Endothelial cell of umbilical vein (primary cell): ENCODE data around the gene GALK2. TPM values are rescaled to one million over a fixed set of nuclear protein-coding genes. Genes with fewer than 3 reads are reported as not detected.
A peak's percentile ranks its signal among the peaks of the same experiment; 100 is the strongest.

Experiments
- BruUV-seq: library from RNA; stranded (reverse); fragments of 400-500 nt; replicated peaks from 2 replicates; lab custom pipeline; 2021; lab: Mats Ljungman, UMichigan
- CTCF ChIA-PET: fragments of 300-600, 350-600 bp; sonication (Branson Sonifier 250); formaldehyde crosslinking; loops from one replicate; lab custom pipeline; 2021; ENCODE audit warnings: antibody characterized with exemption, inconsistent platforms; lab: Charles Lee
- POLR2A ChIA-PET: fragments of 300-600, 350-600 bp; sonication (Branson Sonifier 250); formaldehyde crosslinking; loops from one replicate; lab custom pipeline; 2021; ENCODE audit warnings: antibody characterized with exemption, inconsistent platforms; lab: Charles Lee
- DNase-seq: peaks from one replicate; pipeline ENCODE4 v3.0.0-alpha.2; 2011; ENCODE audit warnings: low read depth, low spot score
- FAIRE-seq: peaks from 2 replicates; lab custom pipeline; 2011; peaks lifted over from hg19 to GRCh38; lab: Jason Lieb, UNC
- H2AFZ ChIP-seq: 2 replicates; pipeline ENCODE4 v1.6.0; 2012; ENCODE audit warnings: low read depth, low read length, control low read depth, inconsistent platforms
- H3K27ac ChIP-seq: 2 replicates; pipeline ENCODE4 v1.5.1; 2011; ENCODE audit warnings: low read depth, mild to moderate bottlenecking, control low read depth, low read length, moderate library complexity; ENCODE audit not compliant: insufficient read depth
- H3K27me3 ChIP-seq, 2 experiments: 2 replicates each; pipeline versions ENCODE4 v1.6.0 to v1.6.1; 2011; ENCODE audit warnings: low read length in 2 of 2, mixed read lengths in 1 of 2; ENCODE audit not compliant: control insufficient read depth in 2 of 2, insufficient read depth in 2 of 2
- H3K36me3 ChIP-seq, 2 experiments: 2 replicates in 1 of 2; 3 replicates in 1 of 2; pipeline ENCODE4 v1.5.1; 2011; ENCODE audit warnings: low read length in 2 of 2, mild to moderate bottlenecking in 1 of 2, moderate library complexity in 1 of 2; ENCODE audit not compliant: control insufficient read depth in 2 of 2, insufficient read depth in 2 of 2; ENCODE audit errors: extremely low read depth in 1 of 2
- H3K4me1 ChIP-seq: 3 replicates; pipeline ENCODE4 v1.5.1; 2011; ENCODE audit warnings: mild to moderate bottlenecking, low read length; ENCODE audit not compliant: control insufficient read depth, insufficient read depth; ENCODE audit errors: extremely low read depth
- H3K4me2 ChIP-seq: 2 replicates; pipeline ENCODE4 v1.6.1; 2011; ENCODE audit warnings: low read length, control low read depth, mixed read lengths; ENCODE audit not compliant: insufficient read depth
- H3K4me3 ChIP-seq, 3 experiments: fragments of 200-600 bp in 1 of 3; sonication (generic), shearing (Covaris generic) in 1 of 3; replicated peaks in 1 of 3; 2 replicates each; pipeline ENCODE4 v1.5.1; 2011 to 2016; ENCODE audit warnings: control low read depth in 3 of 3, low read length in 3 of 3, mild to moderate bottlenecking in 2 of 3, inconsistent platforms in 1 of 3, low read depth in 1 of 3, moderate library complexity in 1 of 3; ENCODE audit not compliant: insufficient read depth in 1 of 3
- H3K79me2 ChIP-seq: 2 replicates; pipeline ENCODE4 v1.6.0; 2012; ENCODE audit warnings: low read length, inconsistent platforms; ENCODE audit not compliant: control insufficient read depth, insufficient read depth
- H3K9ac ChIP-seq: replicated peaks from 2 replicates; pipeline ENCODE3; 2011; ENCODE audit warnings: low read length, control low read depth; ENCODE audit not compliant: insufficient read depth; ENCODE audit errors: extremely low read depth
- H3K9me1 ChIP-seq: replicated peaks from 3 replicates; pipeline ENCODE4 v1.6.0; 2011; ENCODE audit warnings: mild to moderate bottlenecking, low read length; ENCODE audit not compliant: control insufficient read depth, insufficient read depth; ENCODE audit errors: extremely low read depth
- H3K9me3 ChIP-seq: replicated peaks from 2 replicates; pipeline ENCODE4 v1.5.1; 2012; ENCODE audit warnings: low read length, inconsistent platforms; ENCODE audit not compliant: control insufficient read depth, insufficient read depth
- H4K20me1 ChIP-seq: replicated peaks from 2 replicates; pipeline ENCODE3; 2011; ENCODE audit warnings: mild to moderate bottlenecking, low read length; ENCODE audit not compliant: control insufficient read depth, insufficient read depth; ENCODE audit errors: extremely low read depth
- EZH2 ChIP-seq: IDR thresholded peaks from 2 replicates; pipeline ENCODE4 v1.6.1; 2012; ENCODE audit warnings: borderline replicate concordance, low read depth, mild to moderate bottlenecking, moderate library complexity, low read length, inconsistent platforms; ENCODE audit not compliant: severe bottlenecking
- FOS ChIP-seq: IDR thresholded peaks from 2 replicates; pipeline ENCODE4 v1.6.1; 2011; ENCODE audit warnings: mild to moderate bottlenecking, low read length, moderate library complexity, borderline replicate concordance; ENCODE audit not compliant: insufficient read depth
- POLR2A ChIP-seq: IDR thresholded peaks from 2 replicates; pipeline ENCODE4 v1.6.1; 2012; ENCODE audit warnings: low read depth, mild to moderate bottlenecking, control low read depth, low read length
- dilution Hi-C: fragments of 300-500 bp; cut with MboI; formaldehyde crosslinking; loops from one replicate; pipeline ENCODE4 v1.15.0; 2019; ENCODE audit warnings: low sequenced_read_pairs; ENCODE audit not compliant: extremely low pct_ligation_motif_present
- intact Hi-C: fragments of 100-400 bp; cut with micrococcal nuclease; formaldehyde crosslinking; loops from one replicate; pipeline ENCODE4 v1.10.0; 2022
- polyA plus RNA-seq, 4 experiments: library from polyadenylated mRNA; depleted of rRNA in 3 of 4; stranded (reverse) in 3 of 4; unstranded in 1 of 4; fragments of >200 nt; gene quantifications; 2 replicates each; pipeline versions ENCODE4 v1.2.1 to v1.2.3, GENCODE V29; 2011 to 2012; ENCODE audit warnings: missing spikeins in 1 of 4
- total RNA-seq: library from RNA; stranded (reverse); gene quantifications from 2 replicates; pipeline ENCODE4 v1.2.3, GENCODE V29; 2021
- TF ChIP-seq, protein P1 (sequence below), 2 donors: IDR thresholded peaks; 1 replicate in 1 of 2; 2 replicates in 1 of 2; pipeline ENCODE4 v1.5.1; 2011; ENCODE audit warnings: low read length in 2 of 2, mild to moderate bottlenecking in 2 of 2, moderate library complexity in 2 of 2, control low read depth in 1 of 2, inconsistent platforms in 1 of 2, low read depth in 1 of 2; ENCODE audit not compliant: insufficient read depth in 1 of 2; ENCODE audit errors: extremely low read depth in 1 of 2

The GALK2 gene
- total and polyA plus RNA-seq, 2 donors (not counting 3 experiments of a cell fraction or from before 2014, with no cell fraction given) = 19.9 to 31.3 TPM

GRCh38 chr15:49225572-49226281 is 55.7 kb downstream of the GALK2 start:
- TF ChIP-seq POLR2A = no peak
- TF ChIP-seq FOS = no peak
- TF ChIP-seq, protein P1, sequence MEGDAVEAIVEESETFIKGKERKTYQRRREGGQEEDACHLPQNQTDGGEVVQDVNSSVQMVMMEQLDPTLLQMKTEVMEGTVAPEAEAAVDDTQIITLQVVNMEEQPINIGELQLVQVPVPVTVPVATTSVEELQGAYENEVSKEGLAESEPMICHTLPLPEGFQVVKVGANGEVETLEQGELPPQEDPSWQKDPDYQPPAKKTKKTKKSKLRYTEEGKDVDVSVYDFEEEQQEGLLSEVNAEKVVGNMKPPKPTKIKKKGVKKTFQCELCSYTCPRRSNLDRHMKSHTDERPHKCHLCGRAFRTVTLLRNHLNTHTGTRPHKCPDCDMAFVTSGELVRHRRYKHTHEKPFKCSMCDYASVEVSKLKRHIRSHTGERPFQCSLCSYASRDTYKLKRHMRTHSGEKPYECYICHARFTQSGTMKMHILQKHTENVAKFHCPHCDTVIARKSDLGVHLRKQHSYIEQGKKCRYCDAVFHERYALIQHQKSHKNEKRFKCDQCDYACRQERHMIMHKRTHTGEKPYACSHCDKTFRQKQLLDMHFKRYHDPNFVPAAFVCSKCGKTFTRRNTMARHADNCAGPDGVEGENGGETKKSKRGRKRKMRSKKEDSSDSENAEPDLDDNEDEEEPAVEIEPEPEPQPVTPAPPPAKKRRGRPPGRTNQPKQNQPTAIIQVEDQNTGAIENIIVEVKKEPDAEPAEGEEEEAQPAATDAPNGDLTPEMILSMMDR (IDR thresholded peaks at IDR 0.05; ENCODE audit: extremely low read depth in 1 of 2, insufficient read depth in 1 of 2, low read depth in 1 of 2, low read length in 2 of 2) = peak; percentile 19 to 46
- no peak for TF ChIP-seq EZH2
- Histone ChIP-seq H3K4me1 (no peaks in the 10 kb centered on the region), H4K20me1 (peaks cover 3% of the 10 kb centered on the region), H3K9me3 (no peaks in the 10 kb centered on the region), H3K36me3 (no peaks in the 10 kb centered on the region), H3K9me1 (no peaks in the 10 kb centered on the region), H3K27ac (no peak overlapping the region), H3K4me3 (no peak overlapping the region), H3K9ac (no peak overlapping the region), H3K4me2 (no peak overlapping the region), H2AFZ (no peak overlapping the region), H3K27me3 (no peaks in the 10 kb centered on the region), H3K79me2 (peaks cover 12% of the 10 kb centered on the region)
- no peak for FAIRE-seq
- POLR2A ChIA-PET = no interaction called here
- intact Hi-C loops (loop anchor here (1.0 to 10.0 kb wide), 2 partner anchors 181 to 363 kb away; partner anchors contain the start of gene SECISBP2L), dilution Hi-C loops (no loop called here)
- no TSS peak for BruUV-seq
- CTCF ChIA-PET = interaction anchor here (0.5 to 3.3 kb wide), 7 partner anchors 10 to 919 kb away, joined by 3 to 29 read pairs (median 4); partner anchors contain the start of gene COPS2
- peak; percentile 28 for DNase-seq
